Activated naive CD4-positive, alpha-beta T cell treated with anti-CD3 and anti-CD28 coated beads, Interleukin-2, amount 10 ng/mL, durations not matched to agents 7 days and 5 days (primary cell): Measurements from ENCODE around the gene TRNP1.

Source experiments
- CTCF ChIA-PET: fragments of 350-600 bp; sonication (Branson Sonifier 250); formaldehyde crosslinking; loops from one replicate; lab custom pipeline; 2021; ENCODE audit warnings: antibody characterized with exemption; lab: Charles Lee
- DNase-seq: peaks from one replicate; pipeline ENCODE4 v3.0.0-alpha.2; 2020
- H3K27ac Mint-ChIP-seq: one replicate; pipeline ENCODE4 v1.8.0; 2021; ENCODE audit warnings: mild to moderate bottlenecking, moderate library complexity, mixed read lengths
- H3K27me3 Mint-ChIP-seq: one replicate; pipeline ENCODE4 v1.8.0; 2021; ENCODE audit warnings: mild to moderate bottlenecking, mixed read lengths
- H3K36me3 Mint-ChIP-seq: one replicate; pipeline ENCODE4 v1.8.0; 2021; ENCODE audit warnings: mixed read lengths
- H3K4me1 Mint-ChIP-seq: one replicate; pipeline ENCODE4 v1.8.0; 2021; ENCODE audit warnings: mixed read lengths
- H3K4me3 Mint-ChIP-seq: one replicate; pipeline ENCODE4 v1.8.0; 2021; ENCODE audit warnings: mild to moderate bottlenecking, moderate library complexity, mixed read lengths
- H3K9me3 Mint-ChIP-seq: one replicate; pipeline ENCODE4 v1.8.0; 2021; ENCODE audit warnings: mixed read lengths

The TRNP1 gene

GRCh38 chr1:27011976-27012563, 18.6 kb downstream of the TRNP1 start:
- Mint-ChIP-seq H3K4me1 (peaks cover 4% of the 10 kb centered on the region), H3K27me3 (peaks cover 82% of the 10 kb centered on the region), H3K27ac (no peak overlapping the region), H3K4me3 (no peak overlapping the region), H3K9me3 (no peaks in the 10 kb centered on the region), H3K36me3 (no peaks in the 10 kb centered on the region)
- DNase-seq = no peak
- CTCF ChIA-PET = interaction anchor here (2.1 kb wide), 1 partner anchor 15 kb away, joined by 6 read pairs; no protein-coding TSS in a partner anchor

- Mint-ChIP-seq H3K4me1 (peaks cover 4% of the 10 kb centered on the region), H3K27ac (no peak overlapping the region), H3K9me3 (no peaks in the 10 kb centered on the region), H3K36me3 (no peaks in the 10 kb centered on the region), H3K27me3 (peaks cover 63% of the 10 kb centered on the region), H3K4me3 (no peak overlapping the region)
- CTCF ChIA-PET = interaction anchor here (1.1 kb wide), 1 partner anchor 18 kb away, joined by 4 read pairs; no protein-coding TSS in a partner anchor
- no peak for DNase-seq
Measured at GRCh38 chr1:27015260-27015659, 21.8 kb downstream of the TRNP1 start.

- CTCF ChIA-PET = interaction anchor here (0.7 to 1.1 kb wide), 2 partner anchors 20 to 592 kb away, joined by 4 read pairs; no protein-coding TSS in a partner anchor
- DNase-seq = no peak
- Mint-ChIP-seq H3K9me3 (no peaks in the 10 kb centered on the region), H3K27ac (no peak overlapping the region), H3K27me3 (peaks cover 54% of the 10 kb centered on the region), H3K4me1 (peaks cover 4% of the 10 kb centered on the region), H3K36me3 (no peaks in the 10 kb centered on the region), H3K4me3 (no peak overlapping the region)
Measured at GRCh38 chr1:27016376-27016775, 22.9 kb downstream of the TRNP1 start.

GRCh38 chr1:27017207-27017606, 23.7 kb downstream of the TRNP1 start:
- Mint-ChIP-seq H3K36me3 (no peaks in the 10 kb centered on the region), H3K9me3 (no peaks in the 10 kb centered on the region), H3K27ac (no peak overlapping the region), H3K4me3 (no peak overlapping the region), H3K4me1 (peaks cover 4% of the 10 kb centered on the region), H3K27me3 (peaks cover 48% of the 10 kb centered on the region)
- CTCF ChIA-PET = no interaction called here
- no peak for DNase-seq

- H3K4me1 Mint-ChIP-seq = no peaks in the 10 kb centered on the region
- no peak for DNase-seq
- no peak overlapping the region for H3K27ac Mint-ChIP-seq
- H3K9me3 Mint-ChIP-seq = no peaks in the 10 kb centered on the region
- CTCF ChIA-PET = interaction anchor here (0.9 kb wide), 1 partner anchor 21 kb away, joined by 5 read pairs; no protein-coding TSS in a partner anchor
- H3K4me3 Mint-ChIP-seq = no peak overlapping the region
- peaks cover 43% of the 10 kb centered on the region for H3K27me3 Mint-ChIP-seq
- no peaks in the 10 kb centered on the region for H3K36me3 Mint-ChIP-seq
Measured at GRCh38 chr1:27018316-27018715, 24.8 kb downstream of the TRNP1 start.

GRCh38 chr1:27021354-27022031, 28.0 kb downstream of the TRNP1 start:
- no peaks in the 10 kb centered on the region for H3K4me1 Mint-ChIP-seq
- no peak overlapping the region for H3K4me3 Mint-ChIP-seq
- no peak for DNase-seq
- CTCF ChIA-PET = interaction anchor here (0.8 to 1.3 kb wide), 4 partner anchors 13 to 36 kb away, joined by 3 to 4 read pairs (median 4); no protein-coding TSS in a partner anchor
- no peaks in the 10 kb centered on the region for H3K36me3 Mint-ChIP-seq
- peaks cover 23% of the 10 kb centered on the region for H3K27me3 Mint-ChIP-seq
- H3K27ac Mint-ChIP-seq = no peak overlapping the region
- no peaks in the 10 kb centered on the region for H3K9me3 Mint-ChIP-seq

- CTCF ChIA-PET = no interaction called here
- no peaks in the 10 kb centered on the region for H3K36me3 Mint-ChIP-seq
- H3K27me3 Mint-ChIP-seq = peaks cover 32% of the 10 kb centered on the region
- no peak overlapping the region for H3K4me3 Mint-ChIP-seq
- no peak for DNase-seq
- H3K4me1 Mint-ChIP-seq = peaks cover 3% of the 10 kb centered on the region
- H3K9me3 Mint-ChIP-seq = no peaks in the 10 kb centered on the region
- H3K27ac Mint-ChIP-seq = no peak overlapping the region
Measured at GRCh38 chr1:27025718-27026117, 32.2 kb downstream of the TRNP1 start.

- H3K27me3 Mint-ChIP-seq = peaks cover 32% of the 10 kb centered on the region
- H3K27ac Mint-ChIP-seq = no peak overlapping the region
- no peak overlapping the region for H3K4me3 Mint-ChIP-seq
- peaks cover 6% of the 10 kb centered on the region for H3K4me1 Mint-ChIP-seq
- CTCF ChIA-PET = interaction anchor here (0.8 kb wide), 1 partner anchor 425 kb away, joined by 5 read pairs; no protein-coding TSS in a partner anchor
- no peaks in the 10 kb centered on the region for H3K36me3 Mint-ChIP-seq
- DNase-seq = no peak
- no peaks in the 10 kb centered on the region for H3K9me3 Mint-ChIP-seq
Measured at GRCh38 chr1:27026621-27027574, 33.4 kb downstream of the TRNP1 start.

- CTCF ChIA-PET = interaction anchor here (1.7 kb wide), 1 partner anchor 30 kb away, joined by 4 read pairs; no protein-coding TSS in a partner anchor
- H3K27ac Mint-ChIP-seq = no peak overlapping the region
- no peak overlapping the region for H3K4me3 Mint-ChIP-seq
- H3K4me1 Mint-ChIP-seq = peaks cover 6% of the 10 kb centered on the region
- H3K27me3 Mint-ChIP-seq = peaks cover 33% of the 10 kb centered on the region
- no peaks in the 10 kb centered on the region for H3K9me3 Mint-ChIP-seq
- no peaks in the 10 kb centered on the region for H3K36me3 Mint-ChIP-seq
- DNase-seq = no peak
Measured at GRCh38 chr1:27027575-27028250, 34.2 kb downstream of the TRNP1 start.

- no peak overlapping the region for H3K4me3 Mint-ChIP-seq
- DNase-seq = no peak
- H3K36me3 Mint-ChIP-seq = no peaks in the 10 kb centered on the region
- peaks cover 6% of the 10 kb centered on the region for H3K4me1 Mint-ChIP-seq
- CTCF ChIA-PET = interaction anchor here (1.4 to 1.7 kb wide), 2 partner anchors 16 to 31 kb away, joined by 4 to 6 read pairs; no protein-coding TSS in a partner anchor
- peaks cover 29% of the 10 kb centered on the region for H3K27me3 Mint-ChIP-seq
- H3K27ac Mint-ChIP-seq = no peak overlapping the region
- H3K9me3 Mint-ChIP-seq = no peaks in the 10 kb centered on the region
Measured at GRCh38 chr1:27029517-27029916, 36.0 kb downstream of the TRNP1 start.

- Mint-ChIP-seq H3K4me1 (peaks cover 6% of the 10 kb centered on the region), H3K36me3 (no peaks in the 10 kb centered on the region), H3K27ac (peak overlapping the region; percentile 55), H3K27me3 (peaks cover 26% of the 10 kb centered on the region), H3K9me3 (no peaks in the 10 kb centered on the region), H3K4me3 (no peak overlapping the region)
- CTCF ChIA-PET = no interaction called here
- no peak for DNase-seq
Measured at GRCh38 chr1:27031235-27032118, 38.0 kb downstream of the TRNP1 start.

GRCh38 chr1:27032119-27032461, 38.6 kb downstream of the TRNP1 start:
- H3K9me3 Mint-ChIP-seq = no peaks in the 10 kb centered on the region
- H3K36me3 Mint-ChIP-seq = no peaks in the 10 kb centered on the region
- no peak overlapping the region for H3K4me3 Mint-ChIP-seq
- no peak for DNase-seq
- peaks cover 26% of the 10 kb centered on the region for H3K27me3 Mint-ChIP-seq
- H3K27ac Mint-ChIP-seq = no peak overlapping the region
- CTCF ChIA-PET = interaction anchor here (5.9 kb wide), 1 partner anchor 13 kb away, joined by 40 read pairs; no protein-coding TSS in a partner anchor
- H3K4me1 Mint-ChIP-seq = peaks cover 6% of the 10 kb centered on the region
